GM12801 (cell line): ENCODE measurements around the gene SETD6.

Source experiments
- CTCF ChIP-seq: IDR thresholded peaks from one replicate; pipeline ENCODE4 v1.5.1; 2011; ENCODE audit warnings: control low read depth; ENCODE audit not compliant: insufficient read length; ENCODE audit errors: extremely low read depth

SETD6 gene

GRCh38 chr16:58474296-58474695 is 41.0 kb upstream of the SETD6 start:
- TF ChIP-seq CTCF: no peak

- TF ChIP-seq CTCF: no peak
These were observed 40.2 kb upstream of the SETD6 start for GRCh38 chr16:58475091-58475619.

- TF ChIP-seq CTCF: no peak
These were observed 38.5 kb upstream of the SETD6 start for GRCh38 chr16:58476791-58477190.

GRCh38 chr16:58478427-58478826 is 36.9 kb upstream of the SETD6 start:
- TF ChIP-seq CTCF: no peak

- TF ChIP-seq CTCF: no peak
These were observed 34.0 kb upstream of the SETD6 start for GRCh38 chr16:58481226-58481869.

- TF ChIP-seq CTCF: no peak
These were observed 33.4 kb upstream of the SETD6 start for GRCh38 chr16:58481931-58482330.

GRCh38 chr16:58485184-58485887 is 30.0 kb upstream of the SETD6 start:
- TF ChIP-seq CTCF: no peak
